PC-9 (cell line): ENCODE results near the gene PPP1R16B. TPM values are rescaled to one million over a fixed set of nuclear protein-coding genes. Genes with fewer than 3 reads are reported as not detected.

ENCODE experiments used
- BruUV-seq: library from RNA; stranded (reverse); fragments of 400-500 nt; replicated peaks from 2 replicates; lab custom pipeline; 2021; lab: Mats Ljungman, UMichigan
- CTCF ChIA-PET: fragments of 300-600 bp; sonication (Branson Sonifier 250); formaldehyde crosslinking; loops from one replicate; lab custom pipeline; 2022; ENCODE audit warnings: antibody characterized with exemption; lab: Charles Lee
- POLR2A ChIA-PET: fragments of 300-600 bp; sonication (Branson Sonifier 250); formaldehyde crosslinking; loops from one replicate; lab custom pipeline; 2022; ENCODE audit warnings: antibody characterized with exemption; ENCODE audit not compliant: unreplicated experiment; lab: Charles Lee
- DNase-seq, 2 experiments: peaks; one replicate each; pipeline versions ENCODE4 v3.0.0 to v3.0.0-alpha.2; 2015 to 2022; ENCODE audit warnings: mixed read lengths in 1 of 2
- H2AFZ ChIP-seq: fragments of 200-600 bp; sonication (generic); 2 replicates; pipeline ENCODE4 v1.8.1; 2017; ENCODE audit warnings: antibody characterized with exemption
- H3F3A ChIP-seq: fragments of 200-600 bp; sonication (generic); 2 replicates; pipeline ENCODE4 v1.8.1; 2017; ENCODE audit warnings: antibody characterized with exemption, mild to moderate bottlenecking, low read depth; ENCODE audit not compliant: insufficient read depth
- H3K27ac ChIP-seq: fragments of 200-600 bp; sonication (generic); 2 replicates; pipeline ENCODE4 v1.6.1; 2016; ENCODE audit warnings: mixed run types
- H3K27me3 ChIP-seq: fragments of 200-600 bp; sonication (generic); 2 replicates; pipeline ENCODE4 v1.6.1; 2016; ENCODE audit warnings: low read depth, mixed run types; ENCODE audit not compliant: insufficient read depth
- H3K36me3 ChIP-seq: fragments of 200-600 bp; sonication (generic); 2 replicates; pipeline ENCODE4 v1.6.1; 2016; ENCODE audit warnings: low read depth, mixed run types
- H3K4me1 ChIP-seq: fragments of 200-600 bp; sonication (generic); replicated peaks from 2 replicates; pipeline ENCODE4 v1.6.1; 2016; ENCODE audit warnings: mixed run types; ENCODE audit not compliant: insufficient read depth
- H3K4me2 ChIP-seq: fragments of 200-600 bp; sonication (generic); 2 replicates; pipeline ENCODE4 v1.6.1; 2017; ENCODE audit warnings: mixed run types
- H3K4me3 ChIP-seq: fragments of 200-600 bp; sonication (generic); 2 replicates; pipeline ENCODE4 v1.6.1; 2016; ENCODE audit warnings: mixed run types
- H3K79me2 ChIP-seq: fragments of 200-600 bp; sonication (generic); 2 replicates; pipeline ENCODE4 v1.6.1; 2017; ENCODE audit warnings: low read depth, mixed run types
- H3K9me2 ChIP-seq: fragments of 200-600 bp; sonication (generic); 2 replicates; pipeline ENCODE4 v1.8.1; 2017; ENCODE audit warnings: mild to moderate bottlenecking; ENCODE audit not compliant: insufficient read depth
- H3K9me3 ChIP-seq: fragments of 200-600 bp; sonication (generic); 2 replicates; pipeline ENCODE4 v1.8.1; 2016; ENCODE audit warnings: low read depth; ENCODE audit not compliant: insufficient read depth
- H4K20me1 ChIP-seq: fragments of 200-600 bp; sonication (generic); 2 replicates; pipeline ENCODE4 v1.8.1; 2017; ENCODE audit not compliant: insufficient read depth
- CTCF ChIP-seq: fragments of 200-600 bp; sonication (generic); conservative IDR thresholded peaks from 2 replicates; pipeline ENCODE4 v1.6.1; 2017; ENCODE audit warnings: mixed run types, antibody characterized with exemption, mild to moderate bottlenecking, moderate library complexity
- EZH2 ChIP-seq: fragments of 200-600 bp; sonication (generic); IDR thresholded peaks from 2 replicates; pipeline ENCODE4 v1.8.0; 2017; ENCODE audit warnings: antibody characterized with exemption, low read depth
- intact Hi-C: fragments of 100-400 bp; cut with micrococcal nuclease; formaldehyde crosslinking; loops from one replicate; pipeline ENCODE4 v1.10.0; 2022; ENCODE audit not compliant: unreplicated experiment
- total RNA-seq: library from RNA; stranded (reverse); gene quantifications from 2 replicates; pipeline ENCODE4 v1.2.3, GENCODE V29; 2021

The PPP1R16B gene
- total RNA-seq, 1 experiment from 2014 or later: not detected

GRCh38 chr20:38927902-38928578 is 122.5 kb downstream of the PPP1R16B start:
- no peak overlapping the region for H2AFZ ChIP-seq
- H4K20me1 ChIP-seq: peaks cover 13% of the 10 kb centered on the region
- H3K4me3 ChIP-seq: peak overlapping the region; percentile 69
- H3K9me3 ChIP-seq: no peaks in the 10 kb centered on the region
- H3K79me2 ChIP-seq: peaks cover 67% of the 10 kb centered on the region
- peaks cover 28% of the 10 kb centered on the region for H3K4me1 ChIP-seq
- ChIA-PET CTCF (no interaction called here), POLR2A (no interaction called here)
- no peak overlapping the region for H3K27ac ChIP-seq
- no peaks in the 10 kb centered on the region for H3K36me3 ChIP-seq
- H3F3A ChIP-seq: no peaks in the 10 kb centered on the region; the same call in 1 of the 2 replicates
- DNase-seq: peak; percentile 52 to 59
- no TSS peak for BruUV-seq
- no peak for TF ChIP-seq EZH2
- no peak for TF ChIP-seq CTCF
- no peaks in the 10 kb centered on the region for H3K9me2 ChIP-seq
- peak overlapping the region; percentile 81 for H3K4me2 ChIP-seq
- H3K27me3 ChIP-seq: no peaks in the 10 kb centered on the region
- intact Hi-C loops: no loop called here

DNA sequence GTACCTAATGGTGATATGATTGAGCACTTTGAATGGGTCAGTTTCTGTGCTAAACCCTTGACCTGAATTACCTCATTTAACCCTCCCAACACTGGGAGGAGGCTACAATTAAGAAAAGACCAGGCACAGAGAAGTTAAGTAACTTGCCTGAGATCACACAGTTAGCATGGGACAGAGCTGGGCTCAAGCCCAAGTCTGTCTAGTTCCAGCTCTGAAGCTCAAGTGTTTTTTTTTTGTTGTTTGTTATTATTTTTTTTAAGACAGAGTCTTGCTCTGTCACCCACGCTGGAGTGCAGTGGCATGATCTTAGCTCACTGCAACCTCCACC is 124.7 kb downstream of the PPP1R16B start:
- ChIA-PET CTCF (no interaction called here), POLR2A (no interaction called here)
- Histone ChIP-seq H3K27me3 (no peaks in the 10 kb centered on the region), H3K9me3 (no peaks in the 10 kb centered on the region), H3F3A (no peaks in the 10 kb centered on the region; the same call in 1 of the 2 replicates), H4K20me1 (peaks cover 18% of the 10 kb centered on the region), H3K27ac (no peak overlapping the region), H3K4me1 (peaks cover 28% of the 10 kb centered on the region), H3K4me3 (no peak overlapping the region), H3K4me2 (peak overlapping the region; percentile 81; the same call in 1 of the 2 replicates), H3K9me2 (no peaks in the 10 kb centered on the region), H3K79me2 (peaks cover 89% of the 10 kb centered on the region), H2AFZ (no peak overlapping the region), H3K36me3 (no peaks in the 10 kb centered on the region)
- no peak for TF ChIP-seq EZH2
- no peak for TF ChIP-seq CTCF
- DNase-seq: peak in 1 of 2 experiments; percentile 8
- no TSS peak for BruUV-seq
- intact Hi-C loops: no loop called here

- Histone ChIP-seq H3K27me3 (no peaks in the 10 kb centered on the region), H3K79me2 (peaks cover 100% of the 10 kb centered on the region), H4K20me1 (peaks cover 18% of the 10 kb centered on the region), H3K9me3 (no peaks in the 10 kb centered on the region), H3K9me2 (no peaks in the 10 kb centered on the region), H3K4me3 (no peak overlapping the region), H3K36me3 (no peaks in the 10 kb centered on the region), H3K4me2 (no peak overlapping the region), H3K4me1 (peaks cover 28% of the 10 kb centered on the region), H3F3A (no peaks in the 10 kb centered on the region), H2AFZ (no peak overlapping the region), H3K27ac (no peak overlapping the region)
- no TSS peak for BruUV-seq
- intact Hi-C loops: no loop called here
- CTCF ChIA-PET: no interaction called here
- POLR2A ChIA-PET: no interaction called here
- no peak for TF ChIP-seq EZH2
- no peak for TF ChIP-seq CTCF
- DNase-seq: no peak
Measured at GRCh38 chr20:38931984-38932383, 126.5 kb downstream of the PPP1R16B start.
